ENCODE measurements around the gene PTPRU.

PTPRU gene

GRCh38 chr1:29237129-29237821, 953 bp downstream of the PTPRU start:
- H3K27ac ChIP-seq (ENCODE audit: low read length) = no peak overlapping the region

GRCh38 chr1:29237852-29238619, 1.7 kb downstream of the PTPRU start:
- H3K9me3 ChIP-seq (ENCODE audit: control insufficient read depth, low read depth, low read length) = no peaks in the 10 kb centered on the region
- no peaks in the 10 kb centered on the region for H3K36me3 ChIP-seq (ENCODE audit: control insufficient read depth, low read depth, low read length)
- peaks cover 47% of the 10 kb centered on the region for H3K27me3 ChIP-seq (ENCODE audit: control insufficient read depth, insufficient read depth, low read length)
- no peak overlapping the region for H3K27ac ChIP-seq (ENCODE audit: low read length)
- H3K9ac ChIP-seq (ENCODE audit: low read length) = no peak overlapping the region
- peak overlapping the region; percentile 57 for H3K4me3 ChIP-seq (ENCODE audit: low read length)
- H3K4me1 ChIP-seq (ENCODE audit: control insufficient read depth, low read depth, low read length) = peaks cover 19% of the 10 kb centered on the region

More at GRCh38 chr1:29237129-29237821, 953 bp downstream of the PTPRU start:
- Histone ChIP-seq H3K4me3 (ENCODE audit: low read length) (peak overlapping the region; percentile 70), H3K9me3 (ENCODE audit: control insufficient read depth, low read depth, low read length) (no peaks in the 10 kb centered on the region), H3K9ac (ENCODE audit: low read length) (peak overlapping the region; percentile 13), H3K36me3 (ENCODE audit: control insufficient read depth, low read depth, low read length) (no peaks in the 10 kb centered on the region), H3K4me1 (ENCODE audit: control insufficient read depth, low read depth, low read length) (peaks cover 19% of the 10 kb centered on the region), H3K27me3 (ENCODE audit: control insufficient read depth, insufficient read depth, low read length) (peaks cover 47% of the 10 kb centered on the region)

- Histone ChIP-seq H3K9me3 (ENCODE audit: control insufficient read depth, low read depth, low read length) (no peaks in the 10 kb centered on the region), H3K4me1 (ENCODE audit: control insufficient read depth, low read depth, low read length) (peaks cover 19% of the 10 kb centered on the region), H3K9ac (ENCODE audit: low read length) (no peak overlapping the region), H3K4me3 (ENCODE audit: low read length) (peak overlapping the region; percentile 57), H3K27ac (ENCODE audit: low read length) (no peak overlapping the region), H3K27me3 (ENCODE audit: control insufficient read depth, insufficient read depth, low read length) (peaks cover 47% of the 10 kb centered on the region), H3K36me3 (ENCODE audit: control insufficient read depth, low read depth, low read length) (no peaks in the 10 kb centered on the region)
These were observed 2.3 kb downstream of the PTPRU start for GRCh38 chr1:29238620-29239002.

- Histone ChIP-seq H3K9ac (ENCODE audit: low read length) (no peak overlapping the region), H3K4me3 (ENCODE audit: low read length) (no peak overlapping the region), H3K27me3 (ENCODE audit: control insufficient read depth, insufficient read depth, low read length) (peaks cover 47% of the 10 kb centered on the region), H3K9me3 (ENCODE audit: control insufficient read depth, low read depth, low read length) (no peaks in the 10 kb centered on the region), H3K27ac (ENCODE audit: low read length) (no peak overlapping the region), H3K4me1 (ENCODE audit: control insufficient read depth, low read depth, low read length) (peaks cover 19% of the 10 kb centered on the region), H3K36me3 (ENCODE audit: control insufficient read depth, low read depth, low read length) (no peaks in the 10 kb centered on the region)
These were observed 2.8 kb downstream of the PTPRU start for GRCh38 chr1:29239142-29239541.

GRCh38 chr1:29240400-29240837, 4.1 kb downstream of the PTPRU start:
- H3K4me3 ChIP-seq (ENCODE audit: low read length) = no peak overlapping the region
- H3K36me3 ChIP-seq (ENCODE audit: control insufficient read depth, low read depth, low read length) = no peaks in the 10 kb centered on the region
- peaks cover 46% of the 10 kb centered on the region for H3K27me3 ChIP-seq (ENCODE audit: control insufficient read depth, insufficient read depth, low read length)
- H3K27ac ChIP-seq (ENCODE audit: low read length) = no peak overlapping the region
- H3K4me1 ChIP-seq (ENCODE audit: control insufficient read depth, low read depth, low read length) = peaks cover 19% of the 10 kb centered on the region
- H3K9me3 ChIP-seq (ENCODE audit: control insufficient read depth, low read depth, low read length) = no peaks in the 10 kb centered on the region
- H3K9ac ChIP-seq (ENCODE audit: low read length) = no peak overlapping the region

- H3K27me3 ChIP-seq (ENCODE audit: control insufficient read depth, insufficient read depth, low read length) = peaks cover 40% of the 10 kb centered on the region
- peaks cover 19% of the 10 kb centered on the region for H3K4me1 ChIP-seq (ENCODE audit: control insufficient read depth, low read depth, low read length)
- no peak overlapping the region for H3K27ac ChIP-seq (ENCODE audit: low read length)
- H3K4me3 ChIP-seq (ENCODE audit: low read length) = no peak overlapping the region
- no peak overlapping the region for H3K9ac ChIP-seq (ENCODE audit: low read length)
- no peaks in the 10 kb centered on the region for H3K9me3 ChIP-seq (ENCODE audit: control insufficient read depth, low read depth, low read length)
- H3K36me3 ChIP-seq (ENCODE audit: control insufficient read depth, low read depth, low read length) = no peaks in the 10 kb centered on the region
These were observed 4.7 kb downstream of the PTPRU start for GRCh38 chr1:29240986-29241385.

- Histone ChIP-seq H3K36me3 (ENCODE audit: control insufficient read depth, low read depth, low read length) (no peaks in the 10 kb centered on the region), H3K4me1 (ENCODE audit: control insufficient read depth, low read depth, low read length) (peaks cover 14% of the 10 kb centered on the region), H3K27me3 (ENCODE audit: control insufficient read depth, insufficient read depth, low read length) (peaks cover 22% of the 10 kb centered on the region), H3K9me3 (ENCODE audit: control insufficient read depth, low read depth, low read length) (no peaks in the 10 kb centered on the region), H3K27ac (ENCODE audit: low read length) (no peak overlapping the region), H3K4me3 (ENCODE audit: low read length) (no peak overlapping the region), H3K9ac (ENCODE audit: low read length) (no peak overlapping the region)
These were observed 6.9 kb downstream of the PTPRU start for GRCh38 chr1:29243023-29243870.

GRCh38 chr1:29243871-29244200, 7.5 kb downstream of the PTPRU start:
- H3K4me3 ChIP-seq (ENCODE audit: low read length) = no peak overlapping the region
- peaks cover 16% of the 10 kb centered on the region for H3K27me3 ChIP-seq (ENCODE audit: control insufficient read depth, insufficient read depth, low read length)
- no peaks in the 10 kb centered on the region for H3K36me3 ChIP-seq (ENCODE audit: control insufficient read depth, low read depth, low read length)
- no peaks in the 10 kb centered on the region for H3K9me3 ChIP-seq (ENCODE audit: control insufficient read depth, low read depth, low read length)
- no peak overlapping the region for H3K9ac ChIP-seq (ENCODE audit: low read length)
- H3K27ac ChIP-seq (ENCODE audit: low read length) = no peak overlapping the region
- H3K4me1 ChIP-seq (ENCODE audit: control insufficient read depth, low read depth, low read length) = peaks cover 20% of the 10 kb centered on the region

GRCh38 chr1:29245261-29245660, 8.9 kb downstream of the PTPRU start:
- Histone ChIP-seq H3K9me3 (ENCODE audit: control insufficient read depth, low read depth, low read length) (no peaks in the 10 kb centered on the region), H3K27me3 (ENCODE audit: control insufficient read depth, insufficient read depth, low read length) (peaks cover 2% of the 10 kb centered on the region), H3K4me1 (ENCODE audit: control insufficient read depth, low read depth, low read length) (peaks cover 18% of the 10 kb centered on the region), H3K36me3 (ENCODE audit: control insufficient read depth, low read depth, low read length) (no peaks in the 10 kb centered on the region), H3K4me3 (ENCODE audit: low read length) (no peak overlapping the region), H3K27ac (ENCODE audit: low read length) (no peak overlapping the region), H3K9ac (ENCODE audit: low read length) (no peak overlapping the region)

GRCh38 chr1:29245876-29246275, 9.6 kb downstream of the PTPRU start:
- no peak overlapping the region for H3K9ac ChIP-seq (ENCODE audit: low read length)
- no peaks in the 10 kb centered on the region for H3K27me3 ChIP-seq (ENCODE audit: control insufficient read depth, insufficient read depth, low read length)
- no peak overlapping the region for H3K27ac ChIP-seq (ENCODE audit: low read length)
- H3K36me3 ChIP-seq (ENCODE audit: control insufficient read depth, low read depth, low read length) = no peaks in the 10 kb centered on the region
- H3K4me1 ChIP-seq (ENCODE audit: control insufficient read depth, low read depth, low read length) = peaks cover 22% of the 10 kb centered on the region
- no peaks in the 10 kb centered on the region for H3K9me3 ChIP-seq (ENCODE audit: control insufficient read depth, low read depth, low read length)
- no peak overlapping the region for H3K4me3 ChIP-seq (ENCODE audit: low read length)

GRCh38 chr1:29247044-29247443, 10.7 kb downstream of the PTPRU start:
- Histone ChIP-seq H3K27ac (ENCODE audit: low read length) (no peak overlapping the region), H3K27me3 (ENCODE audit: control insufficient read depth, insufficient read depth, low read length) (no peaks in the 10 kb centered on the region), H3K4me1 (ENCODE audit: control insufficient read depth, low read depth, low read length) (peaks cover 22% of the 10 kb centered on the region)

More at GRCh38 chr1:29247044-29247443, 10.7 kb downstream of the PTPRU start:
- Histone ChIP-seq H3K4me3 (ENCODE audit: low read length) (no peak overlapping the region), H3K9me3 (ENCODE audit: control insufficient read depth, low read depth, low read length) (no peaks in the 10 kb centered on the region), H3K36me3 (ENCODE audit: control insufficient read depth, low read depth, low read length) (no peaks in the 10 kb centered on the region), H3K9ac (ENCODE audit: low read length) (no peak overlapping the region)

Data from iPS-18a (cell line).